Liver (tissue), 3 donors: Measurements from ENCODE around the gene LRRC45.

Source experiments
- CTCF ChIP-seq: fragments of 150-350 bp; IDR thresholded peaks from 2 replicates; pipeline ENCODE4 v1.5.1; 2017; ENCODE audit warnings: improper control_type of control experiment, low read depth, low read length; ENCODE audit not compliant: missing input control
- EGR1 ChIP-seq, 2 donors: IDR thresholded peaks; 2 replicates each; pipeline ENCODE4 v1.6.1; 2016 to 2018; ENCODE audit warnings: antibody characterized with exemption in 2 of 2, low read depth in 2 of 2
- FOXA1 ChIP-seq: IDR thresholded peaks from 2 replicates; pipeline ENCODE4 v1.6.1; 2016; ENCODE audit warnings: antibody characterized with exemption
- GABPA ChIP-seq, 2 donors: IDR thresholded peaks in 1 of 2; conservative IDR thresholded peaks in 1 of 2; 2 replicates each; pipeline ENCODE4 v1.6.1; 2016; ENCODE audit warnings: antibody characterized with exemption in 2 of 2, mild to moderate bottlenecking in 1 of 2, moderate library complexity in 1 of 2
- HNF4G ChIP-seq: IDR thresholded peaks from 2 replicates; pipeline ENCODE4 v1.6.1; 2016; ENCODE audit warnings: antibody characterized with exemption
- JUND ChIP-seq, 2 donors: IDR thresholded peaks; 2 replicates each; pipeline ENCODE4 v1.6.1; 2016; ENCODE audit warnings: antibody characterized with exemption in 2 of 2
- MAX ChIP-seq: IDR thresholded peaks from 2 replicates; pipeline ENCODE4 v1.6.1; 2016; ENCODE audit warnings: antibody characterized with exemption
- RAD21 ChIP-seq, 2 donors: IDR thresholded peaks; 2 replicates each; pipeline ENCODE4 v1.6.1; 2016; ENCODE audit warnings: antibody characterized with exemption in 2 of 2, mild to moderate bottlenecking in 2 of 2
- REST ChIP-seq: IDR thresholded peaks from 2 replicates; pipeline ENCODE4 v1.6.1; 2016; ENCODE audit warnings: antibody characterized with exemption, mild to moderate bottlenecking
- RXRA ChIP-seq, 2 donors: IDR thresholded peaks; 2 replicates each; pipeline ENCODE4 v1.6.1; 2017 to 2018; ENCODE audit warnings: antibody characterized with exemption in 2 of 2, mild to moderate bottlenecking in 1 of 2
- ZBTB33 ChIP-seq: IDR thresholded peaks from 2 replicates; pipeline ENCODE4 v1.6.1; 2016; ENCODE audit warnings: antibody characterized with exemption
- donor health status: healthy.
- donor health status: healthy.

- no peak for TF ChIP-seq CTCF
- TF ChIP-seq HNF4G, result no peak
- no peak for TF ChIP-seq ZBTB33
- no peak for TF ChIP-seq MAX
- TF ChIP-seq REST, result no peak
- TF ChIP-seq RXRA (IDR thresholded peaks at IDR 0.05), result no peak
- no peak for TF ChIP-seq FOXA1
- no peak for TF ChIP-seq JUND (IDR thresholded peaks at IDR 0.05)
- no peak for TF ChIP-seq GABPA (IDR thresholded peaks at IDR 0.05 in 1 of 2, conservative IDR thresholded peaks at IDR 0.05 in 1 of 2)
- TF ChIP-seq EGR1 (IDR thresholded peaks at IDR 0.05; ENCODE audit: low read depth in 2 of 2), result no peak
- TF ChIP-seq RAD21 (IDR thresholded peaks at IDR 0.05), result no peak
Observed at GRCh38 chr17:81995463-81996231, 27.5 kb upstream of the LRRC45 start.
